Esophagus (tissue), 2 donors: ENCODE measurements around the gene C1QA. TPM values are rescaled to one million over a fixed set of nuclear protein-coding genes. Genes with fewer than 3 reads are reported as not detected.

ENCODE experiments used
- H3K27ac ChIP-seq, 2 donors: one replicate each; pipeline ENCODE4 v1.5.1; 2013; ENCODE audit warnings: low read depth in 2 of 2, mild to moderate bottlenecking in 2 of 2, inconsistent platforms in 1 of 2, low read length in 1 of 2, moderate library complexity in 1 of 2
- H3K27me3 ChIP-seq, 2 donors: one replicate each; pipeline ENCODE4 v1.6.1; 2013; ENCODE audit warnings: low read length in 2 of 2, control low read depth in 1 of 2, mild to moderate bottlenecking in 1 of 2; ENCODE audit not compliant: insufficient read depth in 2 of 2, control insufficient read depth in 1 of 2
- H3K36me3 ChIP-seq, 2 donors: one replicate each; pipeline ENCODE4 v1.6.1; 2013; ENCODE audit warnings: low read length in 1 of 2; ENCODE audit not compliant: control insufficient read depth in 2 of 2, insufficient read depth in 2 of 2
- H3K4me1 ChIP-seq, 2 donors: one replicate each; pipeline ENCODE4 v1.6.1; 2013; ENCODE audit warnings: low read length in 1 of 2; ENCODE audit not compliant: control insufficient read depth in 2 of 2, insufficient read depth in 2 of 2
- H3K4me3 ChIP-seq, 2 donors: one replicate each; pipeline ENCODE4 v1.5.1; 2013; ENCODE audit warnings: low read length in 2 of 2, mild to moderate bottlenecking in 2 of 2, low read depth in 1 of 2, moderate library complexity in 1 of 2
- H3K9me3 ChIP-seq, 2 donors: one replicate each; pipeline ENCODE4 v1.6.1; 2013; ENCODE audit warnings: mild to moderate bottlenecking in 2 of 2, low read depth in 1 of 2, low read length in 1 of 2, moderate library complexity in 1 of 2; ENCODE audit not compliant: control insufficient read depth in 2 of 2, insufficient read depth in 1 of 2
- WGBS, 2 donors: extraction: QIAGEN DNeasy Blood & Tissue Kit; methylation state at CpG; one replicate each; pipeline ENCODE4 v1.1.7; 2013; 5-methylcytosine and 5-hydroxymethylcytosine counted together
- polyA plus RNA-seq, 2 donors: library from polyadenylated mRNA; stranded (reverse); fragments of 200-250 nt; gene quantifications; one replicate each; pipeline ENCODE4 v1.2.3, GENCODE V29; 2013
- donor health status: healthy with polysubstance abuse.
- donor health status: Bipolar disorder and iron deficiency.

The C1QA gene
- polyA plus RNA-seq, 2 donors: 14.6 to 25.9 TPM

DNA sequence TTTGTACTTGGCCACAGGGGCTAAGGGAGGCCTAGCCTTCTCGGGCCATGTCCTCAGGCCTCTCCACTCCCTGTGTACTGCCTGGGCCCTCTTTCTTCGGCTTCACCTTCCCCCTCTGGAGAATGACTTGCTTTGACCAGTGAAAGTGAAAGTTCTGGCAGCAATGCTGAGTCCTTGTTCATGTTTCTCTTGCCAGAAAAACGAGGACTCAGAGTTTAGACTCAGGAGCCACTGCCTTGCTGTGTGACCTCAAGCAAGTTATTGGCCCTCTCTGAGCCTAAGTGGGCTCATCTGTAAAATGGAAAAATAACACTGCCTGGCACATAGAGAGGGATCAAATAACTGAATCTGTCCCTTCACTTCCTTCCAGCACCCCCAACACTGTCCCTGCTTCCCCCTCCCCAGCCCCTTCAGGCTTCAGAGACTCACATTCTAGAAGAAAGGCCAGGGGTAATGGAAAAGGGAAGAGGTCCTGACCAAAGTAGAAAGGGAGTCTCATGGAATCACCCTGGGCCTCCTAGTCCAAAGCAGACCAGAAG lies 1.5 kb downstream of the C1QA start:
- H3K4me3 ChIP-seq: no peak overlapping the region
- no peaks in the 10 kb centered on the region for H3K9me3 ChIP-seq
- no peaks in the 10 kb centered on the region for H3K4me1 ChIP-seq
- H3K27ac ChIP-seq: no peak overlapping the region
- no peaks in the 10 kb centered on the region for H3K27me3 ChIP-seq
- WGBS, 2 donors: 57 to 58% methylated on average over 3 of the region's 3 CpGs
- H3K36me3 ChIP-seq: no peaks in the 10 kb centered on the region

DNA sequence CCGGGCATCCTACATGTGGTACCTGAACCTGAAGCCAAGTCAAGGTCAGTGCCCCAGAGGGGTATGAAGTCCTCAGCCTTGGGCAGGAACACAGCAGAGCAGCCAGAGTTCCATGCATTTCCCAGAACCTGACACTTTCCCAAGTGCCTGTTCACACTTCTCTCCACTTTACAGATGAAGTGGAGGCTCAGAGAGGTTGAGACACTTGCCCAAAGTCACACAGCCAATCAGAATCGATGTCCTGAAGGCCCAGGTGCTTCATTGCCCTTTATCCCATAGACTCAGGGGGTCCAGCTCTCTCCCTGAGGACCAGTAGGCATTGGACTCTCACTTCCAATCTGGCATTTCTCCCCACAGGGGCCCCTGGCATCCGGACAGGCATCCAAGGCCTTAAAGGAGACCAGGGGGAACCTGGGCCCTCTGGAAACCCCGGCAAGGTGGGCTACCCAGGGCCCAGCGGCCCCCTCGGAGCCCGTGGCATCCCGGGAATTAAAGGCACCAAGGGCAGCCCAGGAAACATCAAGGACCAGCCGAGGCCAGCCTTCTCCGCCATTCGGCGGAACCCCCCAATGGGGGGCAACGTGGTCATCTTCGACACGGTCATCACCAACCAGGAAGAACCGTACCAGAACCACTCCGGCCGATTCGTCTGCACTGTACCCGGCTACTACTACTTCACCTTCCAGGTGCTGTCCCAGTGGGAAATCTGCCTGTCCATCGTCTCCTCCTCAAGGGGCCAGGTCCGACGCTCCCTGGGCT lies 2.2 kb downstream of the C1QA start:
- Histone ChIP-seq H3K4me3 (no peak overlapping the region), H3K36me3 (no peaks in the 10 kb centered on the region), H3K9me3 (no peaks in the 10 kb centered on the region), H3K27me3 (no peaks in the 10 kb centered on the region), H3K4me1 (no peaks in the 10 kb centered on the region), H3K27ac (no peak overlapping the region)
- WGBS, 2 donors: 81 to 86% methylated on average over 23 of the region's 23 CpGs

DNA sequence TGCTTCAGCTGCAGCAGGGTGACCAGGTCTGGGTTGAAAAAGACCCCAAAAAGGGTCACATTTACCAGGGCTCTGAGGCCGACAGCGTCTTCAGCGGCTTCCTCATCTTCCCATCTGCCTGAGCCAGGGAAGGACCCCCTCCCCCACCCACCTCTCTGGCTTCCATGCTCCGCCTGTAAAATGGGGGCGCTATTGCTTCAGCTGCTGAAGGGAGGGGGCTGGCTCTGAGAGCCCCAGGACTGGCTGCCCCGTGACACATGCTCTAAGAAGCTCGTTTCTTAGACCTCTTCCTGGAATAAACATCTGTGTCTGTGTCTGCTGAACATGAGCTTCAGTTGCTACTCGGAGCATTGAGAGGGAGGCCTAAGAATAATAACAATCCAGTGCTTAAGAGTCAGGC lies 2.9 kb downstream of the C1QA start:
- WGBS, 2 donors: 36 to 38% methylated on average over 8 of the region's 8 CpGs

DNA sequence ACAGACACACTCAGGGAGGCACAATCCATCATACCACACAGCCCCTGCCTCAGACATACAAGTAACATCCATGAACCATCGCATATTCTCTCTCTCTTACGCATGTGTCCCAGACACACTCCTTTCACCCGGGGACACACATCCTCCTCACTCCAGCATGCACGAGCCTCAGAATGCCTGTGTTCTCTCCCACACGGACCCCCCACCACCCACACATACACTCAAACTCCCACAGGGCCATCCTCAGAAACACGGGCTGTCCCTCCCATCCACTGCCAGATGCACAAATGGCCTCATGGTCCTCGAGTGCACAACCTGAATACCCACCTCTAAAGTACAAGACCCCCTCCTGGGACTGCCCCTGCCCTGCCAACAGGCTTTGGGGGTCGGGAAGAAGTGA lies 4.8 kb downstream of the C1QA start:
- Histone ChIP-seq H3K27ac (no peak overlapping the region), H3K4me1 (no peaks in the 10 kb centered on the region), H3K27me3 (no peaks in the 10 kb centered on the region), H3K36me3 (no peaks in the 10 kb centered on the region), H3K9me3 (no peaks in the 10 kb centered on the region), H3K4me3 (no peak overlapping the region)
- WGBS, 2 donors: 60 to 61% methylated on average over 8 of the region's 8 CpGs

More for the DNA sequence above, 2.9 kb downstream of the C1QA start:
- H3K9me3 ChIP-seq: no peaks in the 10 kb centered on the region
- no peak overlapping the region for H3K27ac ChIP-seq
- no peaks in the 10 kb centered on the region for H3K36me3 ChIP-seq
- H3K4me1 ChIP-seq: no peaks in the 10 kb centered on the region
- H3K4me3 ChIP-seq: no peak overlapping the region
- no peaks in the 10 kb centered on the region for H3K27me3 ChIP-seq

DNA sequence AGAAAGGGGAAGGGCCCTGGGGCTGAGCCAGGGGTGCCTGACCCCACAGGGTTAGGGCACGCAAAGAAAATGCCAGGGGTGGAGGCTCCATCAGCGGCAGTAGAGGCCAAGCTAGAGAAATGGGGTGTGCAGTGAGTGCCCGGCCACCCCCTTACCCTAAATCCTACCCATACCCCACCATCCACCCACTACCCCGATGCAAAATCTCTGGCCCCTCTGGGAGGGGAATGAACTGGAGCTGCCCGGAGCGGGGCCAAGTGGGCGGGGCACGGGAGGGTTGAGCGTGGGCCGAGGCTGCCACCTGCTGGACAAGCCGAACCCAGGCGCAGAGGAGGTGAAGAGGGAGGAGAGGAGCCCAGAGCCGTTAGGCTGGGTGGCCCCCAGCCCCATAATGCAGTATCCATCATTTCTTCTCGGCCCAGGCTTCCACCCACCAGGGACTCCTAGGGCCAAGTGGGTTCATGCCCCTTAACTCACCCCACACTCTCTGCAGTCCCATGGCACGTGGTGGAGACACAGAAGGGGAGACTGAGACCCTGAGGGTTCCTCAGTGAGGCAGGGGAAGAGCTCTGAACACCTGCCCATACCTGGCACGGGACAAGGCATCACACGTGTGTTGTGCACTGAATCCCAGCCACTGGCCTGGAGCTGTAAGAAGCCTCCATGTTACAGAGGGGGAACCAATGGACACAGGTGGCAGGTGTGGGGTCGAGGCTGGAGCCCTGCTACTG lies 5.6 kb downstream of the C1QA start:
- Histone ChIP-seq H3K36me3 (no peaks in the 10 kb centered on the region), H3K4me3 (no peak overlapping the region), H3K27me3 (no peaks in the 10 kb centered on the region), H3K9me3 (no peaks in the 10 kb centered on the region), H3K4me1 (no peaks in the 10 kb centered on the region), H3K27ac (no peak overlapping the region)
- 10 to 14% methylated on average over 10 to 18 of the region's 18 CpGs for WGBS, 2 donors

DNA sequence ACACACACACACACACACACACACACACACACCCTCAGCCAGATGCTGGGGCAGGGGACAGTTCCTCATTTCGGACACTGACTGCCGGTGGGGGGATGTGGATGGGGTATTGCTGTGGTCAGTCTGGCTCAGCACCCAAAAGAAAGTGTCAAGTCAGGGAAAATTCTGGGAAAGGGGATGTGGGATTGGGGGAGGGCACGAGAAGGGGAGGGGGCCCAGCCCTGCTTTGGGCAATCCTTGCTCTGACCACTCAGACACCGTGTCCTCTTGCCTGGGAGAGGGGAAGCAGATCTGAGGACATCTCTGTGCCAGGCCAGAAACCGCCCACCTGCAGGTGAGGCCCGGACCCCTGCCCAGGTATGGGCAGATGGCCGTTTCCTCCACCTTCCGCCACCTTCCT lies 7.0 kb downstream of the C1QA start, which contains the start of gene C1QC:
TSS of gene C1QC (plus strand) at position 253 of the 400 bp plus-strand sequence. CDS start 391 bp downstream, outside the sequence.
- H3K4me3 ChIP-seq: no peak within 1 kb of the TSS
- H3K4me1 ChIP-seq: no peaks in the 10 kb centered on the region
- H3K36me3 ChIP-seq: no peaks in the 10 kb centered on the region
- H3K9me3 ChIP-seq: no peaks in the 10 kb centered on the region
- H3K27ac ChIP-seq: no peak within 1 kb of the TSS
- 69 to 78% methylated on average over 8 of the region's 8 CpGs for WGBS, 2 donors
- no peaks in the 10 kb centered on the region for H3K27me3 ChIP-seq

DNA sequence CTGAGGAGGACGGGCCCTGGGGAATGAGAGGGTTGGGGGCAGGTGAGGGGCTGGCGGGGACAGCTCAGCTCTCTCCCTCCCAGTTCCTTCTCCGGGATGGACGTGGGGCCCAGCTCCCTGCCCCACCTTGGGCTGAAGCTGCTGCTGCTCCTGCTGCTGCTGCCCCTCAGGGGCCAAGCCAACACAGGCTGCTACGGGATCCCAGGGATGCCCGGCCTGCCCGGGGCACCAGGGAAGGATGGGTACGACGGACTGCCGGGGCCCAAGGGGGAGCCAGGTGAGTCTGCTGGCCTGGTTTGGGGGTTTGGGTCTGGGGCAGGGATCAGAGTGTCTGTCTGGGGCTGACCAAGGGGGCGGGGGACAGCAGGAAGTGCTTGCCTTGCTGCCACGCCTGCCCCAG lies 7.5 kb downstream of the C1QA start:
- 68 to 74% methylated on average over 10 to 12 of the region's 12 CpGs for WGBS, 2 donors
- H3K27ac ChIP-seq: no peak overlapping the region
- H3K4me1 ChIP-seq: no peaks in the 10 kb centered on the region
- no peaks in the 10 kb centered on the region for H3K9me3 ChIP-seq
- no peak overlapping the region for H3K4me3 ChIP-seq
- H3K36me3 ChIP-seq: no peaks in the 10 kb centered on the region
- H3K27me3 ChIP-seq: no peaks in the 10 kb centered on the region

DNA sequence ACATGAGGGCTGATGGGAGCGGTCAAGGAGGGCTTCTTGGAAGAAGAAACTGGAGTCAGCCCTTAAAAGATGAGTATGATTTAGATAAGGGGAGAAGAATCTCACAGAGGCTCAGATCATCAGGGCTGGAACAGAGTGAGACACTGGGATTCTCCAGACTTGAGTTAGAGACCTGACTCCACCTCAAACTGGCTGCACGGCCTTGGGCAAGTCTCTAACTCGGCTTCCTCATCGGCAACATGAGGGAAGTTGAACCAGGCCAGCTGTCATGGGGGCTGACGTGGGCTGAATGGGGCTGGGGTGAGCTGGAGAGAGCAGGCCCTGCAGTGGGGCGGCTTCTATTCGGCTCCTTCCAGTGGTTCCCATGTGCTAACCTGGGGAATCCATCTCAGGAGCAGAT lies 9.5 kb downstream of the C1QA start:
- Histone ChIP-seq H3K4me3 (no peak overlapping the region), H3K9me3 (no peaks in the 10 kb centered on the region), H3K36me3 (no peaks in the 10 kb centered on the region), H3K27ac (no peak overlapping the region), H3K27me3 (no peaks in the 10 kb centered on the region), H3K4me1 (no peaks in the 10 kb centered on the region)
- 69 to 75% methylated on average over 7 of the region's 7 CpGs for WGBS, 2 donors

DNA sequence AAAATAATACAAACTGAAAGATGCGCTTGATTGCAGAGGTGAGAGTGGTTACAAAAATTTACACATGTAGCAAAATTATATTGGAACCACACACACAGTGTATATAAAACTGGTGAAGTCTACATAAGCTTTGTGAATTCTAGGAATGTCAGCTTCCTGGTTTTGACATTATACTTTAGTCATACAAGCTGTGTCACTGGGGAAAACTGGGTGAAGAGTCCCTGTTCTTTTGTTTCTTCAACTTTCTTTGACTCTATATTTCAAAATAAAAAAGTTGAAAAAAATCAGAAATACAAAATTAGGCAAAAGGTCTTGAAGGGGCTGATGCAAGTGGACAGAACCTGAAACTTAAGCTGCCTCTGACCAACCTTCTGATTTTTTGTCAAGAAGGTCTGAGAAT lies 10.0 kb downstream of the C1QA start:
- no peaks in the 10 kb centered on the region for H3K9me3 ChIP-seq
- no peaks in the 10 kb centered on the region for H3K36me3 ChIP-seq
- no peaks in the 10 kb centered on the region for H3K4me1 ChIP-seq
- H3K4me3 ChIP-seq: no peak overlapping the region
- 2 to 83% methylated on average over 1 of the region's 1 CpG for WGBS, 2 donors
- no peaks in the 10 kb centered on the region for H3K27me3 ChIP-seq
- no peak overlapping the region for H3K27ac ChIP-seq
